IPS-20b (cell line): ENCODE results near the gene CAMSAP2.

ENCODE experiments used
- H3K27ac ChIP-seq: one replicate; pipeline ENCODE4 v1.5.1; 2013; ENCODE audit warnings: low read length
- H3K27me3 ChIP-seq: 2 replicates; pipeline ENCODE4 v1.6.1; 2013; ENCODE audit warnings: mild to moderate bottlenecking, low read length, inconsistent platforms; ENCODE audit not compliant: insufficient read depth
- H3K36me3 ChIP-seq: 2 replicates; pipeline ENCODE4 v1.6.1; 2013; ENCODE audit warnings: low read depth, mild to moderate bottlenecking, inconsistent platforms, low read length, moderate library complexity; ENCODE audit not compliant: insufficient read depth
- H3K4me1 ChIP-seq: 2 replicates; pipeline ENCODE4 v1.6.1; 2013; ENCODE audit warnings: mild to moderate bottlenecking, control low read depth, inconsistent platforms, low read length, moderate library complexity; ENCODE audit not compliant: insufficient read depth
- H3K4me3 ChIP-seq: 2 replicates; pipeline ENCODE4 v1.5.1; 2013; ENCODE audit warnings: mild to moderate bottlenecking, low read length, inconsistent platforms
- H3K9ac ChIP-seq: 2 replicates; pipeline ENCODE4 v1.6.1; 2013; ENCODE audit warnings: low read depth, mild to moderate bottlenecking, inconsistent platforms, low read length, moderate library complexity
- H3K9me3 ChIP-seq: 2 replicates; pipeline ENCODE4 v1.6.1; 2013; ENCODE audit warnings: mild to moderate bottlenecking, low read depth, low read length, inconsistent platforms; ENCODE audit not compliant: insufficient read depth

Gene CAMSAP2

DNA sequence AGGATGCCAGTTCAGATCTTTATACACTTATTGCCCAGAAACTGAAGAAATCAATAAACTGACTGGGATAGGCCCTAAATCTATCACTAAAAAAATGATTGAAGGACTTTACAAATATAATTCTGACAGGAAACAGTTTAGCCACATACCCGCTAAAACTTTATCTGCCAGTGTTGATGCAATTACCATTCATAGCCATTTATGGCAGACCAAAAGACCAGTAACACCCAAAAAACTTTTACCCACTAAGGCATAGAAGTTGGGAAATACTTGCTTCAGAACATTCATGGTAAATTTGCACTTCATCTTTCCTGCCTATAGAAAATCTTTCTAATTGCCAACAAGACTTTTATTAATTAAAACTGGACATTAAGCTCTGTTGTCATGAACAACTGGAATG, 119.1 kb downstream of the CAMSAP2 start:
- Histone ChIP-seq H3K27ac (no peak overlapping the region), H3K4me3 (no peak overlapping the region), H3K4me1 (no peaks in the 10 kb centered on the region), H3K36me3 (peaks cover 61% of the 10 kb centered on the region), H3K9me3 (no peaks in the 10 kb centered on the region), H3K27me3 (no peaks in the 10 kb centered on the region), H3K9ac (no peak overlapping the region)

- no peak overlapping the region for H3K4me3 ChIP-seq
- no peak overlapping the region for H3K27ac ChIP-seq
- peaks cover 24% of the 10 kb centered on the region for H3K36me3 ChIP-seq
- no peaks in the 10 kb centered on the region for H3K27me3 ChIP-seq
- H3K9ac ChIP-seq, result no peak overlapping the region
- no peaks in the 10 kb centered on the region for H3K4me1 ChIP-seq
- H3K9me3 ChIP-seq, result no peaks in the 10 kb centered on the region
These were observed 123.4 kb downstream of the CAMSAP2 start for GRCh38 chr1:200861937-200862647.

- Histone ChIP-seq H3K9me3 (no peaks in the 10 kb centered on the region), H3K4me3 (no peak overlapping the region), H3K36me3 (peaks cover 16% of the 10 kb centered on the region), H3K9ac (no peak overlapping the region), H3K27ac (no peak overlapping the region), H3K27me3 (no peaks in the 10 kb centered on the region), H3K4me1 (no peaks in the 10 kb centered on the region)
These were observed 124.2 kb downstream of the CAMSAP2 start for GRCh38 chr1:200862713-200863415.

DNA sequence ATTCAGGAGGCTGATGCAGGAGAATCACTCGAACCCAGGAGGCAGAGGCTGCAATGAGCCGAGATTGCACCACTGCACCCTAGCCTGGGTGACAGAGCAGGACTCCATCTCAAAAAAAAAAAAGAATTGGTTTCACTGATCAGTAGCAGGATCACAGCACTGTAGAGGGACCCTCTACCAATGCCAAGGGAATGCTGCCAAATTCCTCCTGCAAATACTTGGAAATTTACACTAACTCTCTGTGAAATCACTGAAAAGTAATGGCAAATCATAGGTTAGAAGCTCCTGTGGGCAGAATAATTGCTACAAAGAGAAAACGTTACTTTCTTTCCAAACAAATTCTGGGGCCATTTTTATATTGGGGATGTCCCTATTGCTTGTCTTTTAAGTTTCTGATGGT, 127.4 kb downstream of the CAMSAP2 start:
- H3K4me1 ChIP-seq, result no peaks in the 10 kb centered on the region
- H3K27me3 ChIP-seq, result no peaks in the 10 kb centered on the region
- H3K36me3 ChIP-seq, result peaks cover 5% of the 10 kb centered on the region; the same call in 1 of the 2 replicates
- no peak overlapping the region for H3K9ac ChIP-seq
- no peak overlapping the region for H3K27ac ChIP-seq
- no peaks in the 10 kb centered on the region for H3K9me3 ChIP-seq
- no peak overlapping the region for H3K4me3 ChIP-seq

DNA sequence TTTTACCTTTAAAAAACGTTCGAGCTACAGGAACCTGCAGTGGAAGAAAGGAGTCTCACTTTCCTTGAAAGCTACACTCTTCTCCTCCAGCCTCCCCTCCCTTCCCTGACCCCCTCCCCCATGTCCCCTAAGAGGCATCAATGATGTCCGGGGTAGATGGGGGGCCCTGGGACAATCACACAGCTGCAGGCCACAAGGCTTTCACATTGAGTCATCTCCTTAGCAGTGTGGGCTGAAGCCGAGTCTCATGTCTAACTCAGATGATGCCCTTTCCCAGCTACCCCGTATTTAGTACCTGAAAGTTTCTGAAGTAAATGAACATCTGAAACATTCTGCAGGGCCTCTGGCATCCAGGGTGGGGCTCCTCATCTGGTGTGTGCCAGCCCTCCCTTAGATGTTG, 127.8 kb downstream of the CAMSAP2 start:
- Histone ChIP-seq H3K9me3 (no peaks in the 10 kb centered on the region), H3K36me3 (peaks cover 5% of the 10 kb centered on the region; the same call in 1 of the 2 replicates), H3K4me3 (no peak overlapping the region), H3K27ac (no peak overlapping the region), H3K9ac (no peak overlapping the region), H3K4me1 (no peaks in the 10 kb centered on the region), H3K27me3 (no peaks in the 10 kb centered on the region)

GRCh38 chr1:200867018-200867811, 128.5 kb downstream of the CAMSAP2 start:
- H3K4me1 ChIP-seq, result no peaks in the 10 kb centered on the region
- no peaks in the 10 kb centered on the region for H3K27me3 ChIP-seq
- no peak overlapping the region for H3K9ac ChIP-seq
- H3K4me3 ChIP-seq, result no peak overlapping the region
- H3K9me3 ChIP-seq, result no peaks in the 10 kb centered on the region
- no peak overlapping the region for H3K27ac ChIP-seq
- H3K36me3 ChIP-seq, result peaks cover 5% of the 10 kb centered on the region; the same call in 1 of the 2 replicates

- Histone ChIP-seq H3K9me3 (no peaks in the 10 kb centered on the region), H3K9ac (no peak overlapping the region), H3K4me3 (no peak overlapping the region), H3K27me3 (peaks cover 7% of the 10 kb centered on the region; the same call in 1 of the 2 replicates), H3K4me1 (no peaks in the 10 kb centered on the region), H3K27ac (no peak overlapping the region), H3K36me3 (no peaks in the 10 kb centered on the region)
These were observed 130.7 kb downstream of the CAMSAP2 start for GRCh38 chr1:200869376-200869752.

GRCh38 chr1:200869753-200870391, 131.2 kb downstream of the CAMSAP2 start:
- Histone ChIP-seq H3K27ac (no peak overlapping the region), H3K4me1 (no peaks in the 10 kb centered on the region), H3K27me3 (peaks cover 12% of the 10 kb centered on the region; the same call in 1 of the 2 replicates), H3K9ac (no peak overlapping the region), H3K36me3 (no peaks in the 10 kb centered on the region), H3K4me3 (no peak overlapping the region), H3K9me3 (no peaks in the 10 kb centered on the region)

- Histone ChIP-seq H3K4me3 (no peak within 1 kb of the TSS), H3K27me3 (peaks cover 12% of the 10 kb centered on the region; the same call in 1 of the 2 replicates), H3K9me3 (no peaks in the 10 kb centered on the region), H3K9ac (no peak within 1 kb of the TSS), H3K36me3 (no peaks in the 10 kb centered on the region), H3K27ac (no peak within 1 kb of the TSS), H3K4me1 (no peaks in the 10 kb centered on the region; the same call in 1 of the 2 replicates)
These were observed 133.9 kb downstream of the CAMSAP2 start, which contains the start of gene GPR25 for GRCh38 chr1:200872446-200873115. Gene GPR25 (plus strand): TSS chr1:200872981. CDS start chr1:200873038, 57 bp downstream.

DNA sequence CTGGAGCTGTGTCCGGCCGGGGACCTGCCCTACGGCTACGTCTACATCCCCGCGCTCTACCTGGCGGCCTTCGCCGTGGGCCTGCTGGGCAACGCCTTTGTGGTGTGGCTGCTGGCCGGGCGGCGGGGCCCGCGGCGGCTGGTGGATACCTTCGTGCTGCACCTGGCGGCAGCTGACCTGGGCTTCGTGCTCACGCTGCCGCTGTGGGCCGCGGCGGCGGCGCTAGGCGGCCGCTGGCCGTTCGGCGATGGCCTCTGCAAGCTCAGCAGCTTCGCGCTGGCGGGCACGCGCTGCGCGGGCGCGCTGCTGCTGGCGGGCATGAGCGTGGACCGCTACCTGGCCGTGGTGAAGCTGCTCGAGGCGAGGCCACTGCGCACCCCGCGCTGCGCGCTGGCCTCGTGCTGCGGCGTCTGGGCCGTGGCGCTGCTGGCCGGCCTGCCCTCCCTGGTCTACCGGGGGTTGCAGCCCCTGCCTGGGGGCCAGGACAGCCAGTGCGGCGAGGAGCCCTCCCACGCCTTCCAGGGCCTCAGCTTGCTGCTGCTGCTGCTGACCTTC, 134.5 kb downstream of the CAMSAP2 start:
- H3K9me3 ChIP-seq, result no peaks in the 10 kb centered on the region
- H3K27me3 ChIP-seq, result peaks cover 12% of the 10 kb centered on the region; the same call in 1 of the 2 replicates
- H3K4me1 ChIP-seq, result no peaks in the 10 kb centered on the region; the same call in 1 of the 2 replicates
- no peak overlapping the region for H3K27ac ChIP-seq
- no peak overlapping the region for H3K9ac ChIP-seq
- no peak overlapping the region for H3K4me3 ChIP-seq
- H3K36me3 ChIP-seq, result no peaks in the 10 kb centered on the region
